GM23338 (cell line): ENCODE data around the gene BCS1L. TPM values are rescaled to one million over a fixed set of nuclear protein-coding genes. Genes with fewer than 3 reads are reported as not detected.

Experiments
- ATAC-seq: fragments of 200-7000 bp; cut with Tn5 transposase; 3 replicates; pipeline ENCODE4 v1.9.1; 2020
- DNase-seq: peaks from one replicate; pipeline ENCODE4 v3.0.0-alpha.2; 2015; ENCODE audit warnings: low spot score
- H2AFZ ChIP-seq: fragments of 200-600 bp; sonication (generic); 2 replicates; pipeline ENCODE4 v1.8.0; 2016; ENCODE audit warnings: antibody characterized with exemption, mild to moderate bottlenecking, moderate library complexity
- H3F3A ChIP-seq: fragments of 200-600 bp; sonication (generic); replicated peaks from 2 replicates; pipeline ENCODE4 v1.8.0; 2017; ENCODE audit warnings: antibody characterized with exemption, mixed run types, low read depth
- H3K27ac ChIP-seq: fragments of 200-600 bp; sonication (generic); 2 replicates; pipeline ENCODE4 v1.6.1; 2016; ENCODE audit warnings: low read depth
- H3K27me3 ChIP-seq: fragments of 200-600 bp; sonication (generic); 2 replicates; pipeline ENCODE4 v1.8.0; 2016; ENCODE audit warnings: mild to moderate bottlenecking, mixed run types, moderate library complexity; ENCODE audit not compliant: insufficient read depth
- H3K36me3 ChIP-seq: fragments of 200-600 bp; sonication (generic); 2 replicates; pipeline ENCODE4 v1.8.0; 2016; ENCODE audit warnings: mild to moderate bottlenecking; ENCODE audit not compliant: insufficient read depth
- H3K4me1 ChIP-seq: fragments of 200-600 bp; sonication (generic); 2 replicates; pipeline ENCODE4 v1.8.0; 2016; ENCODE audit warnings: mild to moderate bottlenecking, moderate library complexity; ENCODE audit not compliant: insufficient read depth
- H3K4me2 ChIP-seq: fragments of 200-600 bp; sonication (generic); 2 replicates; pipeline ENCODE4 v1.7.1; 2017; ENCODE audit warnings: mixed run types
- H3K4me3 ChIP-seq: fragments of 200-600 bp; sonication (generic); 2 replicates; pipeline ENCODE4 v1.6.1; 2016; ENCODE audit warnings: mixed run types
- H3K79me2 ChIP-seq: fragments of 200-600 bp; sonication (generic); replicated peaks from 2 replicates; pipeline ENCODE4 v1.8.0; 2017; ENCODE audit warnings: mild to moderate bottlenecking; ENCODE audit not compliant: insufficient read depth
- H3K9me2 ChIP-seq: fragments of 200-600 bp; sonication (generic); 2 replicates; pipeline ENCODE4 v1.8.0; 2017; ENCODE audit not compliant: insufficient read depth
- H4K20me1 ChIP-seq: fragments of 200-600 bp; sonication (generic); replicated peaks from 2 replicates; pipeline ENCODE4 v1.8.0; 2017; ENCODE audit warnings: mild to moderate bottlenecking; ENCODE audit not compliant: insufficient read depth
- H3K27ac Mint-ChIP-seq: 2 replicates; pipeline ENCODE4 v1.8.0; 2020; ENCODE audit warnings: inconsistent platforms, mild to moderate bottlenecking, moderate library complexity, mixed read lengths
- H3K27me3 Mint-ChIP-seq: 3 replicates; pipeline ENCODE4 v1.8.0; 2022; ENCODE audit warnings: low read depth, mild to moderate bottlenecking, moderate library complexity, mixed read lengths, inconsistent platforms; ENCODE audit not compliant: insufficient read depth, poor library complexity
- H3K36me3 Mint-ChIP-seq: 3 replicates; pipeline ENCODE4 v1.8.0; 2021; ENCODE audit warnings: low read depth, mild to moderate bottlenecking, inconsistent platforms, moderate library complexity, mixed read lengths
- H3K4me1 Mint-ChIP-seq: 3 replicates; pipeline ENCODE4 v1.8.0; 2020; ENCODE audit warnings: mild to moderate bottlenecking, inconsistent platforms, mixed read lengths
- H3K4me3 Mint-ChIP-seq: 3 replicates; pipeline ENCODE4 v1.8.0; 2021; ENCODE audit warnings: moderate library complexity, mild to moderate bottlenecking, inconsistent platforms, mixed read lengths
- H3K9me3 Mint-ChIP-seq: 3 replicates; pipeline ENCODE4 v1.8.0; 2020; ENCODE audit warnings: moderate library complexity, mild to moderate bottlenecking, inconsistent platforms, mixed read lengths
- CREB1 ChIP-seq: fragments of 250-450 bp; sonication (Bioruptor Pico); IDR thresholded peaks from 2 replicates; pipeline ENCODE4 v1.5.0; 2020; ENCODE audit warnings: low read depth, mild to moderate bottlenecking, moderate library complexity
- EZH2 ChIP-seq: fragments of 200-600 bp; sonication (generic); IDR thresholded peaks from one replicate; pipeline ENCODE4 v1.8.0; 2017; ENCODE audit warnings: antibody characterized with exemption, mild to moderate bottlenecking, low read depth; ENCODE audit not compliant: unreplicated experiment
- EZH2phosphoT487 ChIP-seq: fragments of 200-600 bp; sonication (generic); IDR thresholded peaks from one replicate; pipeline ENCODE4 v1.8.1; 2018; ENCODE audit warnings: antibody characterized with exemption; ENCODE audit not compliant: unreplicated experiment
- JUNB ChIP-seq: IDR thresholded peaks from one replicate; pipeline ENCODE4 v1.6.1; 2016; ENCODE audit warnings: antibody characterized with exemption; ENCODE audit not compliant: unreplicated experiment
- NANOG ChIP-seq: IDR thresholded peaks from 2 replicates; pipeline ENCODE4 v1.6.1; 2016; ENCODE audit warnings: antibody characterized with exemption, borderline replicate concordance
- POLR2AphosphoS5 ChIP-seq: IDR thresholded peaks from 2 replicates; pipeline ENCODE4 v1.6.1; 2016; ENCODE audit warnings: antibody characterized with exemption, low read depth
- STAT1 ChIP-seq: IDR thresholded peaks from one replicate; pipeline ENCODE4 v1.6.1; 2016; ENCODE audit warnings: antibody characterized with exemption; ENCODE audit not compliant: unreplicated experiment
- ZNF114 ChIP-seq: fragments of 250-450 bp; sonication (Bioruptor Pico); IDR thresholded peaks from 2 replicates; pipeline ENCODE4 v1.5.0; 2020; ENCODE audit warnings: mild to moderate bottlenecking, moderate library complexity
- ZNF331 ChIP-seq: fragments of 250-450 bp; sonication (Bioruptor Pico); IDR thresholded peaks from 2 replicates; pipeline ENCODE4 v1.5.0; 2020; ENCODE audit warnings: low read depth, mild to moderate bottlenecking, moderate library complexity
- ZNF462 ChIP-seq: fragments of 250-450 bp; sonication (Bioruptor Pico); IDR thresholded peaks from 2 replicates; pipeline ENCODE4 v1.5.0; 2020; ENCODE audit warnings: mild to moderate bottlenecking, moderate library complexity
- polyA plus RNA-seq: library from polyadenylated mRNA; unstranded; fragments of >200 nt; fragmentation: Nextera tagmentation; extraction: Ambion mirVana; gene quantifications from 2 replicates; pipeline ENCODE4 v1.2.1, GENCODE V29; 2016
- total RNA-seq: library from RNA; depleted of rRNA; stranded (reverse); fragments of >200 nt; shearing (Covaris generic); gene quantifications from 2 replicates; pipeline ENCODE4 v1.2.3, GENCODE V29; 2014
- TF ChIP-seq, protein P1 (sequence below): IDR thresholded peaks from 2 replicates; pipeline ENCODE4 v1.6.1; 2016; ENCODE audit warnings: antibody characterized with exemption
- TF ChIP-seq, protein P2 (sequence below), 2 experiments: fragments of 200-600 bp in 1 of 2; sonication (generic) in 1 of 2; conservative IDR thresholded peaks; 2 replicates each; pipeline versions ENCODE4 v1.5.1 to v1.6.1; 2016 to 2017; ENCODE audit warnings: antibody characterized with exemption in 2 of 2, low read depth in 2 of 2, mild to moderate bottlenecking in 2 of 2, moderate library complexity in 1 of 2
- TF ChIP-seq, protein P3 (sequence below): IDR thresholded peaks from one replicate; pipeline ENCODE4 v1.6.1; 2018; ENCODE audit warnings: antibody characterized with exemption; ENCODE audit not compliant: unreplicated experiment

The BCS1L gene
- total and polyA plus RNA-seq, 2 experiments from 2014 or later: 16.9 to 31.6 TPM

DNA sequence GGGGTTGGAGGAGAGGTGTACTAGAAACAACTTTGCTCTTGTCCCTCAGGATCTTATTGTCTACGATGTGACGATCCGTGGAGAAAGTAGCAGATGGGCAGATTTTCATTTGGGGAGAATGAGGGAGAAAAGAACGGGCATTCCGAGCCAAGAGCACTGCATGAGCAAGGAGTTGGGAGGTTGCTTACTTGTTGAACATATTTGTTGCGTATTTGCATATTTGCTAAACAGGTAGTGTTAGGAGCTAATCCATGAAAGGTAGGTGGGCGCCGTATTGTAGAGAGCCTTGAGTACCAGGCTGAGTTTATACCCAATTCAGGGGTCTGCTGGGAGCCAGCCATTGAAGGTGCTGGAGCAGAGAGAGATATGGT lies 490 bp downstream of the BCS1L start:
- H2AFZ ChIP-seq: peak overlapping the region; percentile 98
- peak overlapping the region; percentile 97 for H3K4me3 ChIP-seq
- H3K9me2 ChIP-seq: no peaks in the 10 kb centered on the region
- no peaks in the 10 kb centered on the region for H3K27me3 ChIP-seq
- TF ChIP-seq JUNB (no peak), ZNF114 (no peak), EZH2 (no peak), EZH2phosphoT487 (no peak), STAT1 (no peak), ZNF331 (no peak), ZNF462 (CRISPR knock-in tag) (no peak), NANOG (no peak), POLR2AphosphoS5 (no peak), CREB1 (CRISPR knock-in tag) (no peak)
- TF ChIP-seq, protein P1, sequence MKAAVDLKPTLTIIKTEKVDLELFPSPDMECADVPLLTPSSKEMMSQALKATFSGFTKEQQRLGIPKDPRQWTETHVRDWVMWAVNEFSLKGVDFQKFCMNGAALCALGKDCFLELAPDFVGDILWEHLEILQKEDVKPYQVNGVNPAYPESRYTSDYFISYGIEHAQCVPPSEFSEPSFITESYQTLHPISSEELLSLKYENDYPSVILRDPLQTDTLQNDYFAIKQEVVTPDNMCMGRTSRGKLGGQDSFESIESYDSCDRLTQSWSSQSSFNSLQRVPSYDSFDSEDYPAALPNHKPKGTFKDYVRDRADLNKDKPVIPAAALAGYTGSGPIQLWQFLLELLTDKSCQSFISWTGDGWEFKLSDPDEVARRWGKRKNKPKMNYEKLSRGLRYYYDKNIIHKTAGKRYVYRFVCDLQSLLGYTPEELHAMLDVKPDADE: no peak
- TF ChIP-seq, protein P2, sequence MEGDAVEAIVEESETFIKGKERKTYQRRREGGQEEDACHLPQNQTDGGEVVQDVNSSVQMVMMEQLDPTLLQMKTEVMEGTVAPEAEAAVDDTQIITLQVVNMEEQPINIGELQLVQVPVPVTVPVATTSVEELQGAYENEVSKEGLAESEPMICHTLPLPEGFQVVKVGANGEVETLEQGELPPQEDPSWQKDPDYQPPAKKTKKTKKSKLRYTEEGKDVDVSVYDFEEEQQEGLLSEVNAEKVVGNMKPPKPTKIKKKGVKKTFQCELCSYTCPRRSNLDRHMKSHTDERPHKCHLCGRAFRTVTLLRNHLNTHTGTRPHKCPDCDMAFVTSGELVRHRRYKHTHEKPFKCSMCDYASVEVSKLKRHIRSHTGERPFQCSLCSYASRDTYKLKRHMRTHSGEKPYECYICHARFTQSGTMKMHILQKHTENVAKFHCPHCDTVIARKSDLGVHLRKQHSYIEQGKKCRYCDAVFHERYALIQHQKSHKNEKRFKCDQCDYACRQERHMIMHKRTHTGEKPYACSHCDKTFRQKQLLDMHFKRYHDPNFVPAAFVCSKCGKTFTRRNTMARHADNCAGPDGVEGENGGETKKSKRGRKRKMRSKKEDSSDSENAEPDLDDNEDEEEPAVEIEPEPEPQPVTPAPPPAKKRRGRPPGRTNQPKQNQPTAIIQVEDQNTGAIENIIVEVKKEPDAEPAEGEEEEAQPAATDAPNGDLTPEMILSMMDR (conservative IDR thresholded peaks at IDR 0.05; ENCODE audit: low read depth in 2 of 2): no peak
- TF ChIP-seq, protein P3, sequence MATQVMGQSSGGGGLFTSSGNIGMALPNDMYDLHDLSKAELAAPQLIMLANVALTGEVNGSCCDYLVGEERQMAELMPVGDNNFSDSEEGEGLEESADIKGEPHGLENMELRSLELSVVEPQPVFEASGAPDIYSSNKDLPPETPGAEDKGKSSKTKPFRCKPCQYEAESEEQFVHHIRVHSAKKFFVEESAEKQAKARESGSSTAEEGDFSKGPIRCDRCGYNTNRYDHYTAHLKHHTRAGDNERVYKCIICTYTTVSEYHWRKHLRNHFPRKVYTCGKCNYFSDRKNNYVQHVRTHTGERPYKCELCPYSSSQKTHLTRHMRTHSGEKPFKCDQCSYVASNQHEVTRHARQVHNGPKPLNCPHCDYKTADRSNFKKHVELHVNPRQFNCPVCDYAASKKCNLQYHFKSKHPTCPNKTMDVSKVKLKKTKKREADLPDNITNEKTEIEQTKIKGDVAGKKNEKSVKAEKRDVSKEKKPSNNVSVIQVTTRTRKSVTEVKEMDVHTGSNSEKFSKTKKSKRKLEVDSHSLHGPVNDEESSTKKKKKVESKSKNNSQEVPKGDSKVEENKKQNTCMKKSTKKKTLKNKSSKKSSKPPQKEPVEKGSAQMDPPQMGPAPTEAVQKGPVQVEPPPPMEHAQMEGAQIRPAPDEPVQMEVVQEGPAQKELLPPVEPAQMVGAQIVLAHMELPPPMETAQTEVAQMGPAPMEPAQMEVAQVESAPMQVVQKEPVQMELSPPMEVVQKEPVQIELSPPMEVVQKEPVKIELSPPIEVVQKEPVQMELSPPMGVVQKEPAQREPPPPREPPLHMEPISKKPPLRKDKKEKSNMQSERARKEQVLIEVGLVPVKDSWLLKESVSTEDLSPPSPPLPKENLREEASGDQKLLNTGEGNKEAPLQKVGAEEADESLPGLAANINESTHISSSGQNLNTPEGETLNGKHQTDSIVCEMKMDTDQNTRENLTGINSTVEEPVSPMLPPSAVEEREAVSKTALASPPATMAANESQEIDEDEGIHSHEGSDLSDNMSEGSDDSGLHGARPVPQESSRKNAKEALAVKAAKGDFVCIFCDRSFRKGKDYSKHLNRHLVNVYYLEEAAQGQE: no peak
- peaks cover 5% of the 10 kb centered on the region for H3K4me1 ChIP-seq
- 0 out of 2 replicates have a peak, but pooled peaks cover 12% of the 10 kb centered on the region for H3F3A ChIP-seq
- peaks cover 16% of the 10 kb centered on the region for H3K79me2 ChIP-seq
- Mint-ChIP-seq H3K9me3 (no peaks in the 10 kb centered on the region), H3K4me3 (peak overlapping the region; percentile 95), H3K36me3 (peaks cover 58% of the 10 kb centered on the region), H3K27me3 (no peaks in the 10 kb centered on the region), H3K27ac (peak overlapping the region; percentile 89; the same call in 1 of the 2 replicates), H3K4me1 (peaks cover 8% of the 10 kb centered on the region)
- H3K36me3 ChIP-seq: peaks cover 21% of the 10 kb centered on the region
- peak overlapping the region; percentile 95 for H3K4me2 ChIP-seq
- no peak for ATAC-seq
- H4K20me1 ChIP-seq: peaks cover 19% of the 10 kb centered on the region
- no peak overlapping the region for H3K27ac ChIP-seq
- DNase-seq: no peak
